Frontal cortex (tissue), 4 donors: ENCODE results near the gene TTLL4. TPM values are rescaled to one million over a fixed set of nuclear protein-coding genes. Genes with fewer than 3 reads are reported as not detected.

Experiments used
- DNase-seq, 2 donors: peaks; one replicate each; pipeline ENCODE4 v3.0.0; 2012; ENCODE audit warnings: low spot score in 2 of 2
- FAIRE-seq: peaks from 2 replicates; lab custom pipeline; 2012; peaks lifted over from hg19 to GRCh38; lab: Jason Lieb, UNC
- total RNA-seq: library from RNA; depleted of rRNA; stranded (reverse); fragments of >200 nt; gene quantifications from one replicate; pipeline ENCODE4 v1.2.3, GENCODE V29; 2014
- donor health status: control.
- donor health status: control.
- donor health status: control.

Gene TTLL4
- total RNA-seq, 1 donor from 2014 or later: 9.8 TPM

DNA sequence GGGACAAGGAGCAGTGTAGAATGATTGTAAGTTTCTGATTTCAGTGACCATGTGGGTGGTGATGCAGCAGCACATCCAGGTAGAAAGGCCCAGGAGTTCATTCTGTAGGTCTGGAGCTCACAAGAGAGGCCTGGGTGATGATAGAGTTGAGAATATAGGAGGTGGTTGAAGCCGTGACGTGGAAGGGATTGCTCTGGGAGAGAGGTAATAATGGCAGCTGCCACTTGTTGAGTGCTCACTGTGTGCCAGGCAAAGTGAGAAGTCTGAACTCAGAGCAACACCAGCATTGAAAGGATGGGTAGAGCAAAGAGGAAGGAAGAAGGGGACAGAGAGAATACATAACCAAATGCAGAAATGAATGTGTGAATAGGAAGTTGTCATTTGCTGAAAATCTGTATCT is 3.3 kb downstream of the TTLL4 start:
- DNase-seq (no peak), FAIRE-seq (no peak)

DNA sequence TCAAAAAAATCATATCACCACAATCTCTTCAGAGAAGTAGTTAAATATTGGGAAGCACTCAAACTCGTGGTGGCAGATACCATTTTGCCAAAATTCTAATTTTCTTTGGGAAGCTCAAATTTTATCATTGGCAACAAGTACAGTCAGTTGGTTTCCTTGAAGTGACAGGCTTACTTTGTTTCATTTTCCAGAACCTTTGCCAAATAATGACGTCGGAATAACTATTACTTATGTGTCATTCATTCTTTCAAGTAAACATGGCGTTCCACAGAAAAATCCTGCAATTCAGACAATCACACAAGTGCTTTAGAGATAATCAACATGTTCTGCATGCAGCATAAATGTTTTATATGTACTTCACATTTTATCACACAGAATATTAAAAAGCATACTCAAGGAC is 5.4 kb downstream of the TTLL4 start:
- DNase-seq (no peak), FAIRE-seq (no peak)

GRCh38 chr2:218717262-218717661 is 6.6 kb downstream of the TTLL4 start:
- DNase-seq: no peak

DNA sequence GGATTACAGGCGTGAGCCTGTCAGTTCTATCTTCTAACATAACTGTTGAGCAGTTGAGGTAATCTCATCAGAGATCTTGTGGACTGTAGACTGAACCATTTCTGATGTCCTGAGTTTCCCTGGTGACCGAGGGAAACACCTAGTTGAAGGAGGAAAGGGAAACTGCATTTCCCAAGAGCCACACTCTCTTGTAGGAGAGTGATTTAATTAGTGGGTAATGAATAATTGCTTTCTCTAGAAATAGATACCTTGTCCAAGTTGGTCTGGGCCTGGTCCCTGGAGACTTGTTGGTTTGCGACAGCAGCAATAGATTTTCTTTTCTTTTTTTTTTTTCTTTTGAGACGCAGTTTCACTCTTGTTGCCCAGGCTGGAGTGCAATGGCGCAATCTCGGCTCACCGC is 7.4 kb downstream of the TTLL4 start:
- FAIRE-seq: no peak
- no peak for DNase-seq

More at GRCh38 chr2:218717262-218717661, 6.6 kb downstream of the TTLL4 start:
- FAIRE-seq: no peak

- FAIRE-seq (no peak), DNase-seq (no peak)
These were observed 8.8 kb downstream of the TTLL4 start for GRCh38 chr2:218719457-218719856.

- FAIRE-seq: no peak
These were observed 9.7 kb downstream of the TTLL4 start for GRCh38 chr2:218720048-218721041.

DNA sequence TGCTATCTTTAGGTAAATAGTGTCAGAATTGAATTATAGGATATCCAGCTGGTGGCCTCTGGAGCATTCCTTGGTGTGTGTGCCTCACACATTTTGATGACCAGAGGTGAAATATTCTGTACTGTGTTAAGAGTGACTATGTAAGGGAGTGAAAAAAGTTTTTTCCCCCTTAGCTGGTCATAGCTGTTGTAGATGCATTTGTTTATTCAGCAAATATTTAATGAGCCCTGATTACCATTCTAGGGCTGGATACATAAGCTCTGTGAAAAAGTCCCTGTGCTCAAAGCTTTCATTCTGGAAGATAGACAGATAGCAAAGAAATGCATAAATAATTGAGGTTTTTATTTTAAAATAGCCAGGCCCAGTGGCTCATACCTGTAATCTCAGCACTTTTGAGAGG is 10.9 kb downstream of the TTLL4 start:
- FAIRE-seq (no peak), DNase-seq (no peak)

More at GRCh38 chr2:218720048-218721041, 9.7 kb downstream of the TTLL4 start:
- no peak for DNase-seq

DNA sequence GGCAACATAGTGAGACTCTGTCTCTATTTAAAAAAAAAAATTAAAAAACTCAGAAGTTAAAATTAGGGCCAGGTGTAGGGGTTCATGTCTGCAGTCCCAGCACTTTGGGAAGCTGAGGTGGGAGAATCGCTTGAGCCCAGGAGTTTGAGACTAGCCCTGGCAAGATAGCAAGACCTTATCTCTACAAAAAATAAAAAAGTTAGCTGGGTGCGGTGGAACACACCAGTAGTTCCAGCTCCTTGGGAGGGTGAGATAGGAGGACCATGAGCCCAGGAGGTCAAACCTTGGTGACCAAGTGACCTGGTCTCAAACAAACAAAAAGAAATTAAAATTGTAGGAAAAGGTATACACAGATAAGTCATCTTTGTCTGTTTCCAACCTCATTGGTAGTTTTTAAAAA is 11.3 kb downstream of the TTLL4 start:
- no peak for FAIRE-seq

DNA sequence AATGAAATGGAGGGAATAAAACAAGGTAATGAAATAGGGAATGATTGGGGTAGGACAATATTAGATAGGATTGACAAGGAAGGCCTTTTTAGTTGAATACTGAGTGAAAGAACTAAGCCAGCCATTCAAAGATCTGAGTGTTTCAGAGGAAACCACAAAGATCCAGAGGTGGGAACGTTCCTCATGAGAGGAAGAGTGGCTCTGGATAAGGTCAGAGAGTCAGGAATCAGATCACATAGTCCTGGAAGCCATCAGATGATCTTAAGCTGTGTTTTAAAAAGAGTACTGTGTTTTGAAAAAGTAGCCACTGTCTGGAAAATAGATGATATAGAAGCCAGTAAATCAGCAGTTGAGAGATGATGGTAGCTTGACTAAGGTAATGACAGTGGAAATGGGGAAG is 11.8 kb downstream of the TTLL4 start:
- DNase-seq (no peak), FAIRE-seq (no peak)

More for the DNA sequence above, 11.3 kb downstream of the TTLL4 start:
- no peak for DNase-seq

DNA sequence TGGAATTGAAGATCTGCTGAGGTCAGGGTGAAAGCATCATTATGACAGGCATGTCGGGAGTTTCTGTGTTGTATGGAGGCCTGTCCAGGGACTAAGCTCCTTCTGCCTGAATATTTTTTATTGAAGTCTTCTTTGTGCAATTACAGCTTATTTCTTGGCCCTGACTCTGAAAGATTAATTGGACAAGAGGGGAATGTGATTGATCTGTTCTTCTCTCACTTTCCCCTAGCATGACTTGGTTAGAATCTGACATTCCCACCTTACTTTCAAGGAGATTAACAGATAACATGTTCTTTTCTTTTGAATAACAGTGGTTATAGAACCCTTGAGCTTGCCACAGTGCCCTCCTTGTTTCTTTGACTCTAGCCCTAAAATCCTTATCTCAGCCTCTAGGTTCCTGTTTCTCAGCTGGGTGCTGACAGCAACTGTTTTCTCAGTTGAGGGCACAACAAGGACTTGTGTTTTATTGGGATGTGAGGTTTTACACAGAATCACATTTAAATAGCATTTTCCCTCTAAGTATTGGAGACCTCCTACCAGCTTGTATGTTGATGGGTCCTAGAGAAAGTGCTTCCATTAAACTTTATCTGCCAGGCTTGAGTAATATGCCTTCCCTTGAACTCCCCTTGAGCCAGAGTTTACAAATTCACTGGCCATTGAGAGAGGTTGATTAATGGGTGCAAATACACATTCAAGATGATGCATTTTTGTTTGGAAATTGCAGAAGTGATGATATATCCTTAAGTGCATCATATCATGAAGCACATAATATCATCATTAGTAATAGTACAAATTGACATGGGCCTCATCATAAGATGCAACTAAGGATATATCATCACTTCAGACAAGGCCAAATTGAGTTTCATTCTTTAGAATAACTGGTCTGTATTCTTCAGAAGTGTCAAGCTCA is 12.5 kb downstream of the TTLL4 start:
- FAIRE-seq: no peak
- DNase-seq: no peak

DNA sequence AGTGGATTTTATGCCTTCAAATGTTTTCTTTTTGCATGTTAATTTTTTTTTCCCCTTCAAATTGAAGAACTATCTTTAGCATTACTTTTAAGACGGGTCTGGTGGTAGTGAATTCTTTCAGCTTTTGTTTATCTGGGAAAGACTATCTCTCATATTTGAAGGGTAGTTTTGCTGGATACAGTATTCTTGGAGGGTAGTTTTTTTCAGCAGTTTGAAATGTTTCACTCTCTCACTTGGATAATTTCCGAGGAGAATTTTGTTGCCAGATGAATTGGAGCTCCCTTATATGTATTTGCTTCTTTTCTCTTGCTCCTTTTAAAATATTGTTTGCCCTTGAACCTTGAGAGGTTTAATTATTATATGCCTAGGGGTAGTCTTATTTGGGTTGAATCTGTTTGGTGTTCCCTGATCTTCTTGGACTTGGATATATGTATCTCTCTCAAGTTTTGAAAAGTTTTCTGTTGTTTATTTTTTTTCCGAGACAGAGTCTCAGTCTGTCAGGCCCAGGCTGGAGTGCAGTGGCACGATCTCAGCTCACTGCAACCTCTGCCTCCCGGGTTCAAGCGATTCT is 15.5 kb downstream of the TTLL4 start:
- DNase-seq: no peak
- FAIRE-seq: no peak

DNA sequence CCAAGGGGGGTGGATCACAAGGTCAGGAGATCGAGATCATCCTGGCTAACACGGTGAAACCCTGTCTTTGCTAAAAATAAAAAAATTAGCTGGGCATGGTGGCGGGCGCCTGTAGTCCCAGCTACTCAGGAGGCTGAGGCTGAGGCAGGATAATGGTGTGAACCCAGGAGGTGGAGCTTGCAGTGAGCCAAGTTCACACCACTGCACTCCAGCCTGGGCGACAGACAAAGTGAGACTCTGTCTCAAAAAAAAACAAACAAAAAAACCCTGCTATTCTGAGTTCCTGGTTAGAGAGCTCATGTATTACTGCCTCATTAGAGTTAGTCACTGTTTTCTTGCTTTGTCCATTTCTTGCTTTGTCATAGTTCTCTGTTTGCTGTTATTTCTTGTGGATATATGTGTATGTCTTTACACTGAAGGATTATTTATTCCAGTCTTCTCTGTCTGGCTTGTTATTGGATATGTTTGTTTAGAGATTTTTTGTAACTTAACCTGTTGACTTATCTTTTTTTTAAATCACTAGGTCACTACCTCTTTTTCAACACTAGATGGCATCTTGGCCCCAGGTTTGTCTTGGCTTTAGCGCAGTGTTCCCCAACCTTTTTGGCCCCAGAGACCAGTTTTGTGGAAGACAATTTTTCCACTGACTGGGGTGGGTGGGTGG is 17.0 kb downstream of the TTLL4 start:
- no peak for DNase-seq

GRCh38 chr2:218729640-218730039 is 19.0 kb downstream of the TTLL4 start:
- FAIRE-seq (no peak), DNase-seq (no peak)

More for the DNA sequence above, 17.0 kb downstream of the TTLL4 start:
- no peak for FAIRE-seq

- DNase-seq (no peak), FAIRE-seq (no peak)
These were observed 21.6 kb downstream of the TTLL4 start for GRCh38 chr2:218732052-218732760.

DNA sequence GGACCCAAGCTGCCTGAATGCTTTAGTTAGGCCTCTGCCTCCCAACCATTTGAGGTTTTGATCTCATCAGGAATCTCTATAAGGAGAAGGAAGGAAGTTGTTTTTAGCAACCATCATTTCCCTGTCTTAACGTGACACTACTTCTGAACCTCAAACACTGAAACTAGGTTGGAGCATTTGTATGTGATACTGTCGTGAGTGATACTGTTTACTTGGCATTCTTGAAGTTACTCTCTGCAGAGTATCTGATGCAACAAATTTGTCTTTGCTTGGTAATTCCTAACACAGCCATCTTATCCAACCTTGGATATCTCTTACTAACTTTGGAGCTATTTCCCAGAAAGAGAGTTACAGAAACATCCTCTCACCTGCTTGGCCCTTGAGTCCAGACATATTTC is 22.1 kb downstream of the TTLL4 start:
- FAIRE-seq (no peak), DNase-seq (no peak)

DNA sequence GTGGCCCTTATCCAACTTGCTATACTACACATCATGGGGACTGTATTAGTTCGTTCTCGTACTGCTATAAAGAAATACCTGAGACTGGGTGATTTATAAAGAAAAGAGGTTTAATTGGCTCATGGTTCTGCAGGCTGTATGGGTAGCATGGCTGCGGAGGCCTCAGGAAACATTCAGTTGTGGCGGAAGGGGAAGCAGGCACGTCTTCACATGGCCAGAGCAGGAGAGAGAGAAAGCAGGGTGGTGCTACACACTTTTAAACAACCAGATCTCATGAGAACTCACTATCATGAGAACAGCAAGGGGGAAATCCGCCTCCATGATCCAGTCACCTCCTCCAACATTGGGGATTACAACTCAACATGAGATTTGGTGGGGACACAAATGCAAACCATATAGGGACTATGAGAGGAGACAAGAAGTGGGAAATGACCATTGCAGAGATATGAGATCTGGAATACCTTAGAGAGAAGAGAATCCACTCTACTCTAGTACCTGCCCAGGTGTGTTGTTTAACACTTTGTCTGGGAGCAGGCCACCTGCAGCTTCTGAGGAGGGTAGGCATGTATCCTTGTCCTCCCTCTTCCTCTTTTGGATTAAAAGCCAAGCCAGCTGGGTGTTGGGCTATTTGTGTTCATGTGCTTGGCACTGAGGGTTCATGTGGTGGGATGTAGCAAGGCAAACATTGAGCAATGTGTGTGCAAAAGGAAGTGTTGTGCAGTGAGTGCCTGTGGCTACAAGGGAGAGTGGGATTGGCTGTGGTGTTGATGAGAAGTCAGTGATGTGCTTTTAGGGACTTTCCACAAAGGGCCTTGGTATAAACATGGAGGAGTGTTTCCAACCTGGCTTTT is 22.8 kb downstream of the TTLL4 start:
- no peak for DNase-seq
- no peak for FAIRE-seq

DNA sequence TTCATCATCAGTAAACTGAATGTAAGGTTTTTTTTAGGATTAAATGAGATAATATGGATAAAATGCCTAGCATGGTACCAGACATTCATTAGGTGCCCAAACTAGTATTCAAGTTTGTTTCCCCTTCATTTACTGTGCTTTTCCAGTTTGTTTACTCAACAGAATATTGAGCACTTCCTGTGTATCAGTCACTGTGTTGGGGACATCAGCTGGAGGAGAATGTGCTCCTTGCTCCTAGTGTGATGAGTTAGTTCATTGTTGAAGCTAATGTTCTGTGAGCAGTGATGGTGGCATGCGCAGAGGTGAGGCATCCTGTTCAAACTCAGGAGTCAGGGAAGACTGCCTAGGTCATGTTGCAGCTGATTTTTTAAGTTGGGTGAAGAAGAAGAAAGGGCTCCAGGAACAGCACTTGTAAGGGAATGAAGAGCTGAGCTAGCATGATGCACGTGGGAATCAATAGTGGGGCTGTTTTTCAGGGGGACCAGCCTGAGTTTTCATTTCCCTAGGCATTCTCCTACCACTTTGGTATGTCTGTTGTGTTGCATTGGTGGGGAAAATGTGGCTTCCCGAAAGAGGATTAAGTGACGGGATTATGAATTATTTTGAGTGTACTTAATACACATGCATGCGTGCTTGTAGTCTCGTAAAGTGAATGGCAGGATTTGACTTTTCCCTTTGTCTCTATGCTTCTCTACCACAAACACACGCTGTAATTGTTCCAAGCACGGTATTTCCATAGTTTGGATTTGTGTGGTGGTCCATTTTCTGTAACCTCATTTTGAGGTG is 23.7 kb downstream of the TTLL4 start:
- no peak for DNase-seq
- FAIRE-seq: no peak
